Endodermal cell (in vitro differentiated cells): ENCODE measurements around the gene DOP1A. TPM values are rescaled to one million over a fixed set of nuclear protein-coding genes. Genes with fewer than 3 reads are reported as not detected.

Experiments used
- DNase-seq: peaks from one replicate; pipeline ENCODE4 v3.0.0-alpha.2; 2017
- H3K27ac ChIP-seq: 2 replicates; pipeline ENCODE4 v1.5.1; 2013; ENCODE audit warnings: mild to moderate bottlenecking, low read depth, low read length, moderate library complexity
- H3K27me3 ChIP-seq: 2 replicates; pipeline ENCODE4 v1.6.1; 2013; ENCODE audit warnings: mild to moderate bottlenecking, low read length, moderate library complexity; ENCODE audit not compliant: insufficient read depth, control insufficient read depth, poor library complexity, severe bottlenecking
- H3K36me3 ChIP-seq: 2 replicates; pipeline ENCODE4 v1.7.0; 2013; ENCODE audit warnings: mild to moderate bottlenecking, low read length, moderate library complexity; ENCODE audit not compliant: control insufficient read depth, insufficient read depth
- H3K4me1 ChIP-seq: one replicate; pipeline ENCODE4 v1.7.0; 2013; ENCODE audit warnings: low read length; ENCODE audit not compliant: control insufficient read depth, insufficient read depth
- H3K4me3 ChIP-seq: 2 replicates; pipeline ENCODE4 v1.5.1; 2013; ENCODE audit warnings: mild to moderate bottlenecking, low read length, moderate library complexity
- H3K9ac ChIP-seq: 2 replicates; pipeline ENCODE4 v1.6.1; 2013; ENCODE audit warnings: mild to moderate bottlenecking, low read length, moderate library complexity; ENCODE audit not compliant: poor library complexity, severe bottlenecking; ENCODE audit errors: extremely low read depth
- H3K9me3 ChIP-seq: 2 replicates; pipeline ENCODE4 v1.6.1; 2013; ENCODE audit warnings: mild to moderate bottlenecking, low read length, moderate library complexity; ENCODE audit not compliant: control insufficient read depth
- H3K27ac Mint-ChIP-seq: 2 replicates; pipeline ENCODE4 v1.8.0; 2020; ENCODE audit warnings: mixed read lengths
- H3K27me3 Mint-ChIP-seq: 2 replicates; pipeline ENCODE4 v1.8.0; 2021; ENCODE audit warnings: mild to moderate bottlenecking, mixed read lengths; ENCODE audit not compliant: insufficient read depth
- H3K36me3 Mint-ChIP-seq: 2 replicates; pipeline ENCODE4 v1.8.0; 2020; ENCODE audit warnings: low read depth, mixed read lengths
- H3K4me1 Mint-ChIP-seq: 2 replicates; pipeline ENCODE4 v1.8.0; 2020; ENCODE audit warnings: mixed read lengths
- H3K4me3 Mint-ChIP-seq: 2 replicates; pipeline ENCODE4 v1.8.0; 2020; ENCODE audit warnings: mild to moderate bottlenecking, moderate library complexity, mixed read lengths
- H3K9me3 Mint-ChIP-seq: 2 replicates; pipeline ENCODE4 v1.8.0; 2020; ENCODE audit warnings: mild to moderate bottlenecking, mixed read lengths
- CTCF ChIP-seq: fragments of 200-600 bp; sonication (generic); conservative IDR thresholded peaks from 2 replicates; pipeline ENCODE4 v1.5.0; 2021; ENCODE audit warnings: antibody characterized with exemption, mild to moderate bottlenecking
- WGBS, 2 experiments: methylation state at CpG; one replicate each; pipeline versions ENCODE4 v1.1.5 to v1.1.7; 2013; ENCODE audit warnings: missing lambda C conversion rate in 2 of 2, mixed read lengths in 1 of 2; ENCODE audit not compliant: insufficient coverage in 1 of 2, insufficient read length in 1 of 2; 5-methylcytosine and 5-hydroxymethylcytosine counted together
- total RNA-seq, 2 donors: library from RNA; stranded (reverse); fragmentation: NEBNext Ultra II Directional in 1 of 2; extraction: Animal tissue kit (Norgen Biotek cat#: 25700) in 1 of 2; gene quantifications; 2 replicates in 1 of 2; 3 replicates in 1 of 2; pipeline ENCODE4 v1.2.1, GENCODE V29; 2021

DOP1A gene
- total RNA-seq, 2 donors from 2014 or later: 32.2 to 36.0 TPM

GRCh38 chr6:83086751-83087150 lies 19.3 kb downstream of the DOP1A start:
- no peak for DNase-seq
- WGBS, 2 experiments: 91 to 100% methylated on average over 2 of the region's 2 CpGs
- H3K4me3 Mint-ChIP-seq: no peak overlapping the region
- no peak for TF ChIP-seq CTCF
- H3K9me3 Mint-ChIP-seq: no peaks in the 10 kb centered on the region
- Histone ChIP-seq H3K27ac (no peak overlapping the region), H3K9ac (no peak overlapping the region), H3K27me3 (no peaks in the 10 kb centered on the region), H3K9me3 (no peaks in the 10 kb centered on the region), H3K4me3 (no peak overlapping the region), H3K4me1 (no peaks in the 10 kb centered on the region), H3K36me3 (no peaks in the 10 kb centered on the region)
- peaks cover 18% of the 10 kb centered on the region for H3K36me3 Mint-ChIP-seq
- H3K27me3 Mint-ChIP-seq: no peaks in the 10 kb centered on the region
- H3K4me1 Mint-ChIP-seq: peaks cover 4% of the 10 kb centered on the region
- H3K27ac Mint-ChIP-seq: peak overlapping the region; percentile 31

- peaks cover 4% of the 10 kb centered on the region for H3K4me1 Mint-ChIP-seq
- Histone ChIP-seq H3K4me1 (no peaks in the 10 kb centered on the region), H3K36me3 (no peaks in the 10 kb centered on the region), H3K9ac (no peak overlapping the region), H3K4me3 (no peak overlapping the region), H3K9me3 (no peaks in the 10 kb centered on the region), H3K27ac (no peak overlapping the region), H3K27me3 (no peaks in the 10 kb centered on the region)
- no peak for DNase-seq
- no peaks in the 10 kb centered on the region for H3K27me3 Mint-ChIP-seq
- no peak overlapping the region for H3K4me3 Mint-ChIP-seq
- H3K27ac Mint-ChIP-seq: no peak overlapping the region
- WGBS, 2 experiments: 94 to 97% methylated on average over 3 of the region's 3 CpGs
- no peak for TF ChIP-seq CTCF
- peaks cover 12% of the 10 kb centered on the region for H3K36me3 Mint-ChIP-seq
- H3K9me3 Mint-ChIP-seq: peaks cover 3% of the 10 kb centered on the region
Measured at GRCh38 chr6:83092756-83093399, 25.4 kb downstream of the DOP1A start.

GRCh38 chr6:83096791-83097190 lies 29.3 kb downstream of the DOP1A start:
- Histone ChIP-seq H3K9me3 (no peaks in the 10 kb centered on the region), H3K4me3 (no peak overlapping the region), H3K27me3 (no peaks in the 10 kb centered on the region), H3K9ac (no peak overlapping the region), H3K27ac (no peak overlapping the region), H3K4me1 (no peaks in the 10 kb centered on the region), H3K36me3 (peaks cover 27% of the 10 kb centered on the region)
- WGBS, 2 experiments: 94 to 100% methylated on average over 1 to 2 of the region's 2 CpGs
- no peaks in the 10 kb centered on the region for H3K27me3 Mint-ChIP-seq
- no peak for DNase-seq
- H3K27ac Mint-ChIP-seq: no peak overlapping the region
- peaks cover 16% of the 10 kb centered on the region for H3K36me3 Mint-ChIP-seq
- H3K9me3 Mint-ChIP-seq: peaks cover 3% of the 10 kb centered on the region
- TF ChIP-seq CTCF: no peak
- H3K4me3 Mint-ChIP-seq: no peak overlapping the region
- no peaks in the 10 kb centered on the region for H3K4me1 Mint-ChIP-seq
